DMS153 treated with DMSO at 0.1 percent for 48 hours (cell line): ENCODE results near the gene ITPKC.

Experiments
- DNase-seq: peaks from one replicate; lab custom pipeline; 2025; ENCODE audit not compliant: unreplicated experiment; lab: John Stamatoyannopoulos, UW

ITPKC gene

DNA sequence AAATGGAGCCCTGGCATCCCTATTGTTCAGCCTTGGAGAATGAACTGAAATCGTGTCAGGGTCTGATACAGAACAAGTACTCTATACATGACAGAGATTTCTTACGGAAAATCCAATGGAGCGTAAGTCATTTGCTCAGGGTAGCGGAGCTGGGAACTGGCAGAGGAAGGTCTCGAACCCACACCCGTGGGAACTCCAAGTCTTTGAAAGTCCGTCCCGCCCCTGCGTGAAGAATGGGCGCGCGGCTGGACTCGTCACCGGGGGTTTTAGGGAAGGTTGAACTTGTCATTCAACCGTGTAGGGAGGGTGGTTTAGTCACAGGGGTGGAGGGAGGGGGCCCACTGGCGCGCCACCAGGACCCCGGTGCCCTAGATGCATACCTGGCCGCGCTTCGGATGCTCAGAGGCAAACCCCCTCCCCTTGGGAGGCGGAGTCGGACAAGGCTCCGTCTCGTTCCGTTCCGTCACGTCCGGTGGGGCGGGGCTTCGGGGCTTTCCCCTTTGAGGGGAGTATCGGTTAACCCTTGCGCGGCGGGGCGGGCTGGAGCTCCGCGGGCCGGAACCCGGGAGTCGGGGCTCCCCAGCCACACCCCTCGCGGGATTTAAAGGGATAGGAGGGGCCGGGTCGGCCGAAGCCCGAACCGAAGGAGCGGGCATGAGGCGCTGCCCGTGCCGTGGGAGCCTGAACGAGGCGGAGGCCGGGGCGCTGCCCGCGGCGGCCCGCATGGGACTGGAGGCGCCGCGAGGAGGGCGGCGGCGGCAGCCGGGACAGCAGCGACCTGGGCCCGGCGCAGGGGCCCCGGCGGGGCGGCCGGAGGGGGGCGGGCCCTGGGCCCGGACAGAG lies at the start of gene ITPKC, which contains the start of gene COQ8B:
ITPKC (plus strand) TSS at position 631 of the 843 bp plus-strand sequence; CDS start at position 655, 24 bp downstream.
COQ8B (minus strand) TSS at position 405 of the 843 bp plus-strand sequence. CDS start 2,254 bp downstream, outside the sequence.
- DNase-seq: peak; percentile 81

DNA sequence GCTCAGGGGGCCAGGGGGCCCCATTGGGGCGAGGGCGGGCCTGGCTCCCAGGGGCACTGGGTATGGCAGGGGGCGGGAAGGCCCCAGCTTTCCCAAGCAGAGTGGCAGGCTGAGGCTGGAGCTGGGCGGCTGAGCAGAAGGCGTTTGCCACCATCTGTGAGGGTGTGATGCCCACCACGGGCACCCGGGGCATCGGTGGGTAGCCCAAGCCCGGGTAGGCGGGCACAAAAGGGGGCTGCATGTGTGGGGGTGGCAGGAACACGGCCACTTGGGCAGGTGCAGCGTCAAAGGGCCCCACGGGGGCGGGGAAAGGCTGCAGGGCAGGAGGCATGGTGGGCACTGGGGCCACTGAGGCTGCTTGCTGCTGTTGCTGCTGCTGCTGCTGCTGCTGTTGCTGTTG lies 49.3 kb upstream of the ITPKC start:
- DNase-seq: no peak

DNA sequence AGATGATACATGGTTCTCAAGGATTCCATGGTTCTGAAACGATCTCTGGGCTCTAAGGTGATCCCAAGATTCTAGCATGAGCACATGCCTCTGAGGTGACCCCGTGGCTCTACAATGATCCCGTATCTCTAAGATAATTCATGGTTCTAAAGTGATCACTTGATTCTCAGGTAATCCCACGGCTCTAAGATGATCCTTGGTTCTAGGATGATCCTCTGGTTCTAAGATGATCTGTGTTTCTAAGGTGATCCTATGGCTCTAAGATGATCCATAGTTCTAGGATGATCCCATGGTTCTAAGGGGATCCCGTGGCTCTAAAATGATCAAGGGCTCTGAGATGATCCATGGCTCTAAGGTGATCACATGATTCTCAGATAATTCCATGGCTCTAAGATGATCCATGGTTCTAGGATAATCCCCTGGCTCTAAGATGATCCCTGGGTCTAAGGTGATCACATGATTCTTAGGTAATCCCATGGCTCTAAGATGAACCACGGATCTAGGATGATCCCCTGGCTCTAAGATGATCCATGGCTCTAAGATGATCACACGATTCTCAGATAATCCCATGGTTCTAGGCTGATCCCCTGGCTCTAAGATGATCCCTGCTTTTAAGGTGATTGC lies 47.8 kb upstream of the ITPKC start:
- DNase-seq: no peak

DNA sequence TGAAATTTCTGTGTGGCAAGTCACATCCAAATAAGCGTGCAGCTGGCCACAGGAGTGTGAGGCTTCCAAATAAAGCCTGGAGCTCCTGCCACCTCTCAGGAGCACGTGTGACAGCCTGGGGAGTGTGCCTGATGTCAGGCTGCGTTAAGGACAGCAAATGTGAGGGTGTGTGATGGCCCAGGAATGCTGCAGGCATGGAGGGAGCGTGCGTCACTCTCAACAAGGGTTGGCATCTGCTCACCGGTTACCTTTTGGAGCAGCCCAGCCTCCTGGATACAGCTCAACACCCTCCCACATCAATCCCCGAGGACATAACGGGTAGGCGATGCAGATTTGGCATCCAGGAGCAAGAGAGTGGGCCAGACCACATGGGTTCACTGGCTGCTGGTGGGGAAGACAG lies 45.5 kb upstream of the ITPKC start:
- DNase-seq: no peak

DNA sequence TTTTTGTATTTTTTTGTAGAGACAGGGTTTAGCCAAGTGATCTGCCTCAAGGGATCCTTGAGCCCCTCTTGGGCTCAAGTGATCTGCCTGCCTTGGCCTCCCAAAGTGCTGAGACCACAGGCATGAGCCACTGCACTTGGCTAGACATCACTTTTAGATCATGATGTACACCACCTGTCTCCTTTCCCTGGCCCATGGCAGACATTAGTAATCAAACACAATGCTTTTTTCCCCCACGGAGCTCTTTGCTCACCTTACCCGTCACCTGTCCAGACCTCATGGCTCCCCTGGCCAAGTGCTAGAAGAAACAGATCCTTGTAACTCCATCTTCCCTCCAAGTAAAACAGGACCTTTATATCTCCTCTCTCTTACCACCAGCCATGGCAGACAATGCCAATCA lies 44.9 kb upstream of the ITPKC start:
- DNase-seq: no peak

DNA sequence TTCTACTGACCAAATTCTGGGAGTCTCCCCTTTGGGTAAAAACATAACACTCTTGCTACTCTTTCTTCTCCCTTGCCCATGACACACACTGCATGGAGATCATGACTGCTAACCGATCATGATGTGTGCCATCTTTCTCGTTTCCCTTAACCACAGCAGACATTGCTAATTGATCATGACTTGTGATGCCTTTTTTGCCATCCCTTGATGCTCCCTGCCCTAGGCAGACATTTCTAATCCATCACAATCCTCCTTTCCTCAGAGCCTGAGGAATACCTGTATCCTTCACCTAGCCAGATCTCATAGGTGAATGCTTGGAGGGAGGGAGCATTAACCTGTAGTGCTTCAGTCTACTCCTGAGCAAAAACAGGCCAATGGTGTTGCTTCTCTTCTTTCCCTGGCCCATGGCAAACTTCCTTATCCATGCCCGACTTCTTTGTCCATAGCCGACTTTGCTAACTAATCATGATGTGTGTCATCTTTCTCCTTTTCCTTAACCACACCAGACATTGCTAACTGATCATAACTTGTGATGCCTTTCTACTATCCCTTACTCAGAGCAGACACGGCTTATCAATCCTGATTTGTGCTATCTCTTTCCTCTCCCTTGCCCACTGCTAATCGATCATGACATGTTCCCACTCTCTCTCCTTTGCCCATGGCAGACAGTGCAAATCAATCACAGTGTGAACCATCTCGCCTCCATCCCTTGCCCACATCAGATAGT lies 44.2 kb upstream of the ITPKC start:
- DNase-seq: no peak

DNA sequence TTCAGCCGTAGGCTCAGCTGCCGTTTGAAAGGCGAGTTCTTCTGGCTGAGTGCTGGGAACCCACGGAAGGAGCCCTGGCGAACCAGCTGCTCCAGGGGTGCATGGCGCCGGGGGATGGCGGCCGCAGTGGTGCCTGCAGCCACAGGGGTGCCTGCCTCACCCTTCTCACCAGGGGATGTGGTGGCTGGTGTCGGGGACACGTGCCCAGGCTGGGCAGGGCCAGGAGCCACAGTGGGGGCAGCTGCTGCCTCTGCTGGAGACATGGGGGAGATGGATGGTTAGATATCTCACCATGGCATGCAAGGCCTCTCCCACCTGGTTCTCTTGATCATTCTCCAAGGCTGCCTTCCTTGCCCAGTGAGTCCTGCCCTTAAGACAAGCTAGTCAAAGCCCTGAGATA lies 43.5 kb upstream of the ITPKC start:
- DNase-seq: no peak

DNA sequence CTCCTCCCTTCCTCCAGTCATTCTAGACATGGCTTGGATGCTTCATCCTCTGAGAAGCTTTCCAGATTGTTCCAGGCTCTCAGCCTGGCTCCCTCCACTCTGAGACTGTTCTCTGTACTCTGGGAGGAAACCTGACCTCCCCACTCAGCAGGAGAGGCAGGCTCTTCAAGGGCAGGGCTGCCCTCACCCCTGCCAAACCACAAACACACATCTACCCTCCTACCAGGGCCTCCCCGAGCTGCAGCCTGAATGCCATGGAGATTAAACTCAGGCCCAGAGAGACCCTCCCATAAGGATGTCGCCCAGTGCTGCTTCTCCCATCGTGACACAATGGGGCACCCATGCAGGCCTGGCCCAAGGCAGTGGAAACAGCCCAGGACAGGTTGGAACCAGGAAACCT lies 42.6 kb upstream of the ITPKC start:
- no peak for DNase-seq

DNA sequence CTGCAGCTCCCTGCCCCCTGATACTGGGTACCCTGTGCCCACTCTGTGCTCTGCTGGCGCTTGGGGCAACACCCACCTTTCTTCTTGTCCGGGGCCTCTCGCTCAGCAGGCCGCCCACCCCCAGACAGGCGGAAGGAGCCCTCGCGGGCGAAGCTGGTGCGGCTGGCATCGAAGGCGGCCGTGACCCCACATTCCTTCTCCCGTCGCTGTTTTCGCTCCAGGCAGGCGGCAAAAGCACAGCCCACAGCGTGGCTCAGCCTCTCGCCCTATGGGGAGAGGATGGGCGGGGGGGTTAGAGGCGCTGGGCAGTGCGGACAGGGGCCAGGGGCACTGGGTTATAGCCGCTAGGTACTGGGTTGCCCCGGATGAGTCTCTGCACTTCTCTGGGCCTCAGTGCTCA lies 39.8 kb upstream of the ITPKC start:
- no peak for DNase-seq

DNA sequence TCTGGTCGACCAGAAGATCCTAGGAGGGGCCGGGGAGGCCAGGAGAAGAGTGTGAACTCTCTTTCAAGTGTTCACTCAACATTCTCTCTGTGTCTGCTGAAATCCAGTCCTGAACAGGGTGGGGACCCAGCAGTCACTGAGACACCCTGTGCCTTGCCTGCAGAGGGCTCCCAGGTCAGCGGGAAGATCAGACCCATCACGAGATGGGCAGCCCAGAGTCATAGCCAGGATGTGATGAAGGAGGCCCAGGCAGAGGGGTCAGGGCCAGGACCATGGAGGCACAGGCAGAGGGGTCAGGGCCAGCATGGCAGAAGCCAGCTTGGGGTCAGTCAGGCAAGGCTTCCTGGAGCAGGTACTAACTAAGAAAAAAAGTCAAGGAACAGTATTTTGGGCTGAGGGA lies 35.9 kb upstream of the ITPKC start:
- DNase-seq: no peak

DNA sequence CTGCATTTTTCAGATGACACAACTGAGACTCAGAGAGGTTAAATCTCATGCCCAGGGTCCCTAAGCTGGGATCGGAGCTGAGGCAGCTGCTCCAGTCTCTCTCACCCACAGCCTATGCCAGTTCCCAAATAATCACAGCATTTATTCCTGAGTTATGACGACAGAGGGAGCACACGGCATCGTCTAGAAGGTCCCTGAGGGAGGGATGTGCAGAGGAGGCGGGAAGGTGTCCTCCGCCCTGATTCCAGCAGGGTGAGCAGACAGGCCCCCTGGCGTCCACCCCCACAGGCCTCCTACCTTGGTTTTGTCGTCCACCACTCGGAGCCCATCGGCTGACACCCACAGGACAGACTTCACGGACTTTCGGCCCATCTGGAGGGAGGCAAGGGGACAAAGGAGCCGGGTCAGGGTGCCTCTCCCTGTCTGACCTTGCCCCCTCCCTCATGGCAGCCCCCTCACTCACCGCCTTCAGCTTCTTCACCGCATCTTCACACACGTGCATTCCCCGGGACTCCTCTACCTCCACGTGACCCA lies 34.4 kb upstream of the ITPKC start:
- DNase-seq: no peak

DNA sequence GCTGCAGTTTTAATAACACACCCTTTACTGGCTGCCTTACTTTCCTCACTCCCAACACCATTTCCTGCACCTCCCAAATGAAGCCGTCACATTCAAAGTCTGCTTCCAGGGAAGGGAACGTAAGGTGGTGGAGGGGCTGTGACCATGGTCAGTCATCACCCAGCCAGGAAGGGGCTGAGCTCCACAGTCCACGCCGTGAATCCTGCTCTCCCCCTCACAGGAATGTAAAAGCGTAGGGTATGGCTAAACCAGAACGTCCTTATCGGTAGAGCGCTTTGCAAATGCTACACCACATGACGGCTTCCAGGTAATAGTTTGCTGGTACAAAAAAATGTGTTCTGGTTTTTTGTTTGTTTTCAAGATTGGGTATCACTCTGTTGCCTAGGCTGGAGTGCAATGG lies 33.5 kb upstream of the ITPKC start:
- no peak for DNase-seq

DNA sequence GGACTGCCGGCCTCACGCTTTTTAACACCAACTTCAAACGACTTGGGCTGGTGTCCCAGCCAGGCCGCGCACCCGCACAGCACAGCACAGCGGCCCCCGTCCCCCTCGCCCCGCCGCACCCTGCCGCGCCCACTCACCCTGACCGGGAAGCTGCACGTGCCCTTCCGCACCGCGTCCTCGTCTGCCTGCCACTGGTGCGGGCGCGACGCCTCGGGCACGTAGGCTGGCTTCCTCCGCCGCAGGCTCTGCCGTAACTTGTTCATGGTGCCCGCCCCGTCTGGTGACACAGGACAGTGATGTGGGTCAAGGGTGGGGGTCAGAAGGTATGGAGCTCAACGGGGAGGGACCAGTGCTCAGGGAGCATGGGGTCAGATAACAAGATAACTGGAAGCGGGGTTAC lies 32.6 kb upstream of the ITPKC start:
- DNase-seq: no peak

DNA sequence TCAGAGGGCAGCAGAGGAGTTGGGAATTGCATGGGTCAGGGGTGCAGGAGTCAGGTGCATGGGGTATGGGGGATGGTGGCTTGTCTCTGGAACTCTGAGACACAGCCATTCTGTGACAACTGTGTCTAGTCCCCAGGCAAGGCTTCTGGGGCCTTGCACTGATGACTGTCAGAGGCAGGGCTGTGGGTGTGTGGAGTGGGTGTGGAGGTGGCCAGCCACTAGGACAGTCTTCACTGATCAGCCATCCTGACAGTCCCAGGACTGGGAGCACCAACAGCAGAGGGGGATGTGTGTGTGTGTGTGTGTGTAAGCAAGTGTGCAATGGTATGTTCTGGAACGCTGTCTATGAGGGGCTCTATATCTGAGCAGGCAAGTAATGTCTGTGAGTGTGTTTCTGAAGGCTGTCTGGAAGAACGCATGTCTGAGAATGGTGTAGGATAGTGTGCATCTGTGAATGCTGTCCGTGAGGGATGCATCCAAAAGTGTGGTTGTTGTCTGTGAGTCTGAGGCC lies 31.8 kb upstream of the ITPKC start:
- DNase-seq: no peak

DNA sequence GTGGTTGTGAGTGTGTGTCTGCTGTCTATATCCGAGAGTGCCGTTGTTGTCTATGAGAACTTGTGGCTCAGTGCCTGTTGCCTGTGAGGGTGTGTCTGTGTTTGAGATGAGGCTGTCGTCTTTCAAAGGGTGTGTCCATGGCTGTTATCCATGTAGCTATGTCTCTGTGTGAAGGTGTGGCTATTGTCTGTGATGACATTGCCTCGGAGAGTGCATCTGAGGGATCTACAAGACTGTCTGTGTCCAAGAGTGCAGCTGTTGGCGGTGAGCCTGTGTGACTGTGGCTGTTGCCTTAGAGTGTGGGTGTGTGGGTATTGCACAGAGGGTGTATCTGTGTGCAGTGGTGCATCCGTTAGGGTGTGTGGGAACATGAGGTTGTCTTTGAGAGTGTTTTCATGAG lies 31.3 kb upstream of the ITPKC start:
- no peak for DNase-seq

DNA sequence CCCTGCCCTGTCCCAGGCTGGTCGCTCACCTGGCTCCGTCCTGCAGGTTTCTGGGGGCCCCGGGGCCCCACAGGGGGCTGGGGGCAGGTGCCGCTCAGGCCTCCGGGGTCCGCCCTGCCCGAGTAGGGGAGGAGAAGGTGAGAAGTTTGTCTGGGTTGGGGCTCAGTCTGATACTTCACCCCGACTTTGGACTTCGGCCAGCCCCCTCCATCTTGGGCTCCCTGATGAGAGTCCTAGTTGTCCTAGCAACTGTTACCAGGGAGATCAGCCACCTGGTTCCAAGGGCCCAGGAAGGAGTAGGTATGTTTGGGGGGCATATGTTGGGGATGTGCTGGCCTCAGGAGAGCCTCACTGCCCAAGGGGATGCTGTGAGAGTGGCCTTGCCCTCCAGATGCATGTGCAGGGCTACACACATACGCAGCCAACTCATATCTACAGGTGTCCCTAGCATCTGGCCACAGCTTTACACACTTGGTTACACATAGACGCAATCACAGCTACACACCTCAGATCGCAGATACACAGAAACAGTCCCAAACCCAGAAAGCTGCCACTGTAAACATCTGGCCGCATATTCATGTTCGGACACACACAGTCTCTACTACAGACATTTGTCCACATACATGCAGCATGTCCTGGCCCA lies 29.9 kb upstream of the ITPKC start:
- no peak for DNase-seq

DNA sequence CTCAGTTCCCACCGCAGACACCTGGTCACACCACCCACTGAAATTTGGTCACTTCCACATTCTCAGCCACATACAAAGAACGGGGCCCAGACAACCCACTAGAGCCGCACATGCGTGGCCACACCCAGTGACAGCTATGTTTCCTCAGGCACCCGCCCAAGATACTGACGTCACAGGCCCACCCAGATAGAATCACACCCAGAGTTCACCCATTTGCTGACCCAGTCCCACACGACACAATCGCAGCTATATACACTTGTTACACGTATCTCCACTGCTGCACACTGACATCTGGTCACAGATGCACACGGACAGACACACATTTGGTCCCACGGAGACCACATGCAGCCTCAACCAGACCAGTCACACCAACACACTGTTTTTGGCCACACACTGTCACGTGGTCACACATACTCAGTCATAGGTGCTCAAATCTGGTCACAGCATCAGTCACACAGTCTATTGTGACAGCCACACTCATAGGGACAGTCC lies 29.3 kb upstream of the ITPKC start:
- DNase-seq: no peak

DNA sequence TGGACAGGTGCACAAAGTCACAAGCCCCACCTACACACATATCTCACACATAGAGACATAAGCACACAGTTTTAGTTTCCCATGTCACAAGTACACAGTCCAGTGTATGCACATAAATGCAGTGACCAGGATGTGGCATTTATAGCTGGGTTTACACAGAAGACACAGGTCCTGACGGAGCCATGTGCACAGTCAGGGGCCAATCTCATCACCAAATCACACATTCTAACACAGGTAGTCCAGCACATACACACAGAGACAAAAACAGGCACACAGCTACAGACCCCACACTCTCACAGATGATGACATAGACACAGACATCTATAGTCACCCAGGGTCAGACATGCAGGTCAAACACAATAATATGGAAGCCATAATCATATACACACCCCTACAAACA lies 28.6 kb upstream of the ITPKC start:
- no peak for DNase-seq

DNA sequence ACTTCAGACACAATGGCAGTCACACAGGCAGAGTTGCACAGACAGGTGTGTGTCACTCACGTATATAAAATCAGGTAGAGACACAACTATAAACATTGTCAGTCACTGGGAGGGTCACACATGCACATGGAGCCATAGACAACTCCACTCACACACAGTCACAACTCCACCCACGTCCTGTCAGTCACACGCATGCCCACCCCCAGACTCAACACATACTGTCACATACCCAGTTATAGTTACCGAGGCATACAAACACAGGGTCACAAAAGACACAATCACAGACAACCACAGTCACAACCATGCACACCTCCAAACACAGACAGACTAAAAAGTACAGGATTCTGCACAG lies 27.9 kb upstream of the ITPKC start:
- DNase-seq: no peak

DNA sequence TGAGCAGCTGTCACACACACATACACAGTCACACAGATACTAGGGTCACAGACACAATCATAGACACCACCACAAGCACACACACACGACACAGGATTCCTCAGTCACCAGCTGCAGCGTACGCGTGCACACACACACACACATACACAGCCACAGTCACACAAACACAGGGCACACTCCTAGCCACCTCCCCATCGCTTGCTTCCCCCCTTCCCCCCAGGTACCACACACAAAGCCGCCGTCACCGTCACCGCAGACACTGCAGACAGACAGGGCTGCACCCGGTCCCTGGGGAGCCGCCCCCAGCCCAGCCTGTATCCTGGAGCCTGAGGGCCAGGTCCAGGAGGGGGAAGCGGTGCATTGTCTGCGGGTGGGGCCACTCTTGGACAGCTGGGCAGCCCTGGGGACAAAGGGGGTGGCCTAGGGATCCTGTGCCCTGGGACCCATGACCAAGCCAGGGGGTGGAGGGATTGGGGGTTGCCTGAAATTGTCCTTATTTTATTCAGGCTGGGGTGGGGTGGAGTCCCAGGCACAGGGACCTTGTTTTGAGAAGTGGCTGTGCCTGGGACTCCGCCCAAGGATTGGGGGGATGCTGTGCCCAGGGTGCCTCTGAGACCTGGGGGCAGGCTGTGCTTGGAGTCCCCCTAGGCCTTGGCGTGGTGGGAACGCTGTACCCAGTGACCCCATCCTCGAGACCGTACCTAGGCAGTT lies 27.4 kb upstream of the ITPKC start:
- DNase-seq: no peak
